Psoas muscle (tissue), 8 donors: Measurements from ENCODE around the gene UQCC5. TPM values are rescaled to one million over a fixed set of nuclear protein-coding genes. Genes with fewer than 3 reads are reported as not detected.

Experiments
- ATAC-seq, 4 donors: fragments of 200-7000 bp; cut with Tn5 transposase; one replicate each; pipeline ENCODE4 v1.9.1; 2020; ENCODE audit warnings: moderate library complexity in 3 of 4, mild to moderate bottlenecking in 2 of 4
- DNase-seq, 2 donors: peaks; one replicate each; pipeline ENCODE4 v3.0.0-alpha.2; 2020
- H3K27ac ChIP-seq: fragments of 200-600 bp; one replicate; pipeline ENCODE4 v1.8.0; 2022
- H3K27me3 ChIP-seq, 3 donors: fragments of 200-600 bp in 1 of 3; one replicate each; pipeline versions ENCODE4 v1.6.1 to v1.8.0; 2013 to 2022; ENCODE audit warnings: low read length in 2 of 3, mild to moderate bottlenecking in 2 of 3, moderate library complexity in 1 of 3; ENCODE audit not compliant: insufficient read depth in 3 of 3
- H3K36me3 ChIP-seq, 2 donors: fragments of 200-600 bp in 1 of 2; one replicate each; pipeline versions ENCODE4 v1.6.1 to v1.8.0; 2013 to 2022; ENCODE audit warnings: low read depth in 1 of 2, mild to moderate bottlenecking in 1 of 2, moderate library complexity in 1 of 2; ENCODE audit not compliant: insufficient read depth in 1 of 2
- H3K4me1 ChIP-seq: fragments of 200-600 bp; one replicate; pipeline ENCODE4 v1.8.0; 2022
- H3K4me3 ChIP-seq: fragments of 200-600 bp; one replicate; pipeline ENCODE4 v1.8.0; 2022; ENCODE audit warnings: mild to moderate bottlenecking
- H3K9me3 ChIP-seq: fragments of 200-600 bp; one replicate; pipeline ENCODE4 v1.8.0; 2022
- WGBS, 3 donors: extraction: QIAGEN DNeasy Blood & Tissue Kit; methylation state at CpG; one replicate each; pipeline versions ENCODE4 v1.1.6 to v1.1.7; 2013; 5-methylcytosine and 5-hydroxymethylcytosine counted together
- intact Hi-C, 2 donors: fragments of 100-400 bp; cut with DNase I; formaldehyde crosslinking; loops; one replicate each; pipeline versions ENCODE4 v1.11.0 to v1.14.2; 2022
- polyA plus RNA-seq, 3 donors: library from polyadenylated mRNA; stranded (reverse); fragments of 200-250 nt; gene quantifications; one replicate each; pipeline ENCODE4 v1.2.3, GENCODE V29; 2013
- total RNA-seq, 4 donors: library from RNA; stranded (reverse); fragmentation: NEBNext Ultra II Directional in 2 of 4; extraction: Animal tissue kit (Norgen Biotek cat#: 25700) in 2 of 4; gene quantifications; one replicate each; pipeline versions ENCODE4 v1.2.1 to v1.2.4, GENCODE V29; 2021 to 2023
- TF ChIP-seq, protein P1 (sequence below): fragments of 200-600 bp; IDR thresholded peaks from one replicate; pipeline ENCODE4 v1.8.0; 2022; ENCODE audit warnings: antibody characterized with exemption
- donor health status: healthy with polysubstance abuse.
- donor health status: DM: no; HTN: no; CAD: no; lungs with moderate emphysema.
- donor health status: Bipolar disorder and iron deficiency.
- donor health status: healthy.
- donor health status: DM: yes; HTN: yes; CAD: no.
- donor health status: DM: no; HTN: no; CAD: no.
- donor health status: DM: no; HTN: no; CAD: no.
- donor health status: DM: yes; HTN: yes; CAD: no.

Gene UQCC5
- total and polyA plus RNA-seq, 7 donors, result 29.5 to 95.4 (median 32.7) TPM

DNA sequence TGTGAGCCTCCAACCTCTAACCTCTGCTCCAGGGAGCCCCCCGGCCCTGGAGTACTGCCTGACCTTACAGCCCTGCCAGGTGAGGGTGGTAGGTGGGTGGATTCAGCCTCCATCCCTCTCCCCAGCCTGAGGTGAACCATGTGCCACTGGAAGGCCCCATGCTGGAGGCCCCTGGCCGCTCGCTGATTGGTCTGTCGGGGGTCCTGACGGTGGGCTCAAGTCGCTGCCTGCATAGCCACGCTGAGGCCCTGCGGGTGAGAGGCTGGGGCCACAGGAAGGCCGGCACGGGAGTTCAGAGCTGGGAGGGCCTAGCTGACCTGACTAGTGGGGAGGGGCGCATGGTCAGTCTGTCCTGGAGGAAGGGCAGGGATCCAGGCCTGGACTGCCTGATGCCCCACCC is 21.8 kb upstream of the UQCC5 start:
- DNase-seq (no peak), ATAC-seq (no peak)
- H3K27ac ChIP-seq, result no peak overlapping the region
- no peak overlapping the region for H3K4me3 ChIP-seq
- no peaks in the 10 kb centered on the region for H3K27me3 ChIP-seq
- intact Hi-C loops, result no loop called here
- TF ChIP-seq, protein P1, sequence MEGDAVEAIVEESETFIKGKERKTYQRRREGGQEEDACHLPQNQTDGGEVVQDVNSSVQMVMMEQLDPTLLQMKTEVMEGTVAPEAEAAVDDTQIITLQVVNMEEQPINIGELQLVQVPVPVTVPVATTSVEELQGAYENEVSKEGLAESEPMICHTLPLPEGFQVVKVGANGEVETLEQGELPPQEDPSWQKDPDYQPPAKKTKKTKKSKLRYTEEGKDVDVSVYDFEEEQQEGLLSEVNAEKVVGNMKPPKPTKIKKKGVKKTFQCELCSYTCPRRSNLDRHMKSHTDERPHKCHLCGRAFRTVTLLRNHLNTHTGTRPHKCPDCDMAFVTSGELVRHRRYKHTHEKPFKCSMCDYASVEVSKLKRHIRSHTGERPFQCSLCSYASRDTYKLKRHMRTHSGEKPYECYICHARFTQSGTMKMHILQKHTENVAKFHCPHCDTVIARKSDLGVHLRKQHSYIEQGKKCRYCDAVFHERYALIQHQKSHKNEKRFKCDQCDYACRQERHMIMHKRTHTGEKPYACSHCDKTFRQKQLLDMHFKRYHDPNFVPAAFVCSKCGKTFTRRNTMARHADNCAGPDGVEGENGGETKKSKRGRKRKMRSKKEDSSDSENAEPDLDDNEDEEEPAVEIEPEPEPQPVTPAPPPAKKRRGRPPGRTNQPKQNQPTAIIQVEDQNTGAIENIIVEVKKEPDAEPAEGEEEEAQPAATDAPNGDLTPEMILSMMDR, result no peak
- H3K36me3 ChIP-seq, result no peaks in the 10 kb centered on the region
- no peaks in the 10 kb centered on the region for H3K9me3 ChIP-seq
- H3K4me1 ChIP-seq, result no peaks in the 10 kb centered on the region
- 75 to 90% (median 84%) methylated on average over 11 of the region's 11 CpGs for WGBS, 3 donors

DNA sequence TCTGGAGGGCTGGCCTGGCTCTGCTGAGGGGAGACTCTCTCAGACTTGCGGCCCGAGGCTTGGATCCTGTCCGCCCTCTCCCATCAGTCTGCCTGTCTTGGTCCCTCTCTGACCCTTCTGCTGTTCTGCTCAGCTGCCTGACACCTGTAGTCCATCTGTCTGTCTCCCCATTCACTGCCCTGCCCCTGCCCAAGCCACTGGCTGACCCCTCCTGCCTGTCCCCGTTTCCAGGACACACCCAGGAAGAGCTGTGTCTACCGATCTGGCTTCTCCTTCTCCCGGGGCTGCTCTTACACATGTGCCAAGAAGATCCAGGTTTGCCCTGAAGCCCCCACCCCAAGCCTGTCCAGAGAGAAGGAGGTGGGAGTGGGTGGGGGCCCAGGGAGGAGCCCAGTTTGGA is 21.2 kb upstream of the UQCC5 start:
- ATAC-seq, result no peak
- intact Hi-C loops, result no loop called here
- no peaks in the 10 kb centered on the region for H3K9me3 ChIP-seq
- WGBS, 3 donors, result 50 to 66% (median 58%) methylated on average over 6 of the region's 6 CpGs
- DNase-seq, result no peak
- H3K27me3 ChIP-seq, result no peaks in the 10 kb centered on the region
- H3K27ac ChIP-seq, result no peak overlapping the region
- no peak overlapping the region for H3K4me3 ChIP-seq
- no peaks in the 10 kb centered on the region for H3K4me1 ChIP-seq
- TF ChIP-seq, protein P1, result no peak
- no peaks in the 10 kb centered on the region for H3K36me3 ChIP-seq

DNA sequence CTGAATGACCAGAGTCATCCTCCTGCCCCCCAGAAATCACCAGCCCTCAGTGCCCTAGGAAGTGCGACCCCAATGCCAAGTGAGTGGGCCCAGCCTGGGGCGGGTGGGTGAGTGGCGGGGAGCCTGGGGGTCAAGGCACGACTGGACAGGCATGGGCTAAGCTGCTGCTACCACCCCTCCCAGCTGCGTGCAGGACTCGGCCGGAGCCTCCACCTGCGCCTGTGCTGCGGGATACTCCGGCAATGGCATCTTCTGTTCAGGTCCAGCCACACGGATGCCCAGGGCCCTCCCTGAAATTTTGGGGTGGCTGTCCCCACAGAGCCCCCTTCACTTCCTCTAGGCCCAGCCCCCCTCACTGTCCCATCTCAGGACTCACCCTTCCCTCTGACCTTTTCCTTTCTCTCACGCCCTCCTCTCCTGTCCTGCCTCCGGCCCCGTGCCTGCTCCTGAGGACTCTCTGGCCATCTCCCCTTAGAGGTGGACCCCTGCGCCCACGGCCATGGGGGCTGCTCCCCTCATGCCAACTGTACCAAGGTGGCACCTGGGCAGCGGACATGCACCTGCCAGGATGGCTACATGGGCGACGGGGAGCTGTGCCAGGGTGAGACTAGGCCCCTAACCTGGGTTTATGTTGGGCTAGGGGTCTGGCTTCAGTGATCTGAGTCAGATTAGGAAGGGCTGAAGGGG is 19.8 kb upstream of the UQCC5 start:
- 92 to 97% (median 94%) methylated on average over 18 to 19 of the region's 19 CpGs for WGBS, 3 donors
- Histone ChIP-seq H3K27ac (no peak overlapping the region), H3K36me3 (no peaks in the 10 kb centered on the region), H3K4me1 (no peaks in the 10 kb centered on the region), H3K4me3 (no peak overlapping the region), H3K27me3 (no peaks in the 10 kb centered on the region), H3K9me3 (no peaks in the 10 kb centered on the region)
- ATAC-seq (no peak), DNase-seq (no peak)
- TF ChIP-seq, protein P1, result no peak
- intact Hi-C loops, result loop anchor here in 1 of 2 donors (1.0 kb wide), 1 partner anchor 10 kb away; no protein-coding TSS in a partner anchor

DNA sequence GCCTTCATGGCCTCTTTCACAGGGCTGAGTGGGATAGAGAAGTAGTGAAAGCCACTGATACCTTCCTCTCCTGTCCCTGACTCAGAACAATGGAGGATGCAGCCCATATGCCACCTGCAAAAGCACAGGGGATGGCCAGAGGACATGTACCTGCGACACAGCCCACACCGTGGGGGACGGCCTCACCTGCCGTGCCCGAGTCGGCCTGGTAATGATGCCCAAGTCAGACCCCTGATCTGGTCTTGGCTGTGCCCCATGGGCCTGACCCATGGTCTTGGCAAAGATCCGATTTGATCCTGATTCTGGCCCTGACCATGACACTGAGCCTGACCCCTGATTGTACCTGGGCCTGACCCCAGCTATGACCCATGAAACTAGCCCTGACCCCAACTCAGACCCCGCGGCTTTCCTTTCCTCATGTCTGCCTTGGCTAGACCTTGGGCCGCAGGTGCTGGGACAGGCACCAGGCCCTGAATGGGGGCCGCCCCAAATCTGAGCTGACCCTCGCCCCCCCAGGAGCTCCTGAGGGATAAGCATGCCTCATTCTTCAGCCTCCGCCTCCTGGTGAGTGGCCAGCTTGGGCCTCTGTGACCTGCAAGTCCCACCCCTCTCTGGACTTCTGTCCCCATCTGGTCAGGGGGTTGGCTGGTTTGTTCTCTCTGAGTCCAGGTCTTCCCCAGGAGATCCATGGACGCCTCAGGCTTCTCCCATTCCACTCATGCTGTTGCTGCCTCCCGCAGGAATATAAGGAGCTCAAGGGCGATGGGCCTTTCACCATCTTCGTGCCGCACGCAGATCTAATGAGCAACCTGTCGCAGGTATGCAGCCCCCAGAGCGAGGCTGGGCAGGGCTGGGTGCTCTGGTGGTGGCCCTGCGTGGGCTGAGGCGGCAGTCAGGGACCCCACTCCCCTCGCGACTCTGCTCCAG is 18.3 kb upstream of the UQCC5 start:
- H3K27ac ChIP-seq, result no peak overlapping the region
- ATAC-seq (no peak), DNase-seq (no peak)
- no peaks in the 10 kb centered on the region for H3K9me3 ChIP-seq
- H3K36me3 ChIP-seq, result no peaks in the 10 kb centered on the region
- no peaks in the 10 kb centered on the region for H3K4me1 ChIP-seq
- TF ChIP-seq, protein P1, result no peak
- H3K27me3 ChIP-seq, result no peaks in the 10 kb centered on the region
- peak overlapping the region; percentile 58 for H3K4me3 ChIP-seq
- intact Hi-C loops, result no loop called here
- WGBS, 3 donors, result 77 to 83% (median 81%) methylated on average over 25 of the region's 25 CpGs
